Nephron progenitor cell (in vitro differentiated cells): Measurements from ENCODE around the gene GPAM.

Source experiments
- DNase-seq: peaks from one replicate; pipeline ENCODE4 v3.0.0; 2021
- H3K27ac Mint-ChIP-seq: 2 replicates; pipeline ENCODE4 v1.8.0; 2021; ENCODE audit warnings: mild to moderate bottlenecking, moderate library complexity, mixed read lengths
- H3K27me3 Mint-ChIP-seq: 2 replicates; pipeline ENCODE4 v1.8.0; 2021; ENCODE audit warnings: mild to moderate bottlenecking, low read depth, mixed read lengths; ENCODE audit not compliant: poor library complexity
- H3K36me3 Mint-ChIP-seq: 2 replicates; pipeline ENCODE4 v1.8.0; 2021; ENCODE audit warnings: low read depth, mixed read lengths
- H3K4me1 Mint-ChIP-seq: 2 replicates; pipeline ENCODE4 v1.8.0; 2021; ENCODE audit warnings: mixed read lengths
- H3K4me3 Mint-ChIP-seq: 2 replicates; pipeline ENCODE4 v1.8.0; 2021; ENCODE audit warnings: mild to moderate bottlenecking, moderate library complexity, mixed read lengths
- H3K9me3 Mint-ChIP-seq: 2 replicates; pipeline ENCODE4 v1.8.0; 2021; ENCODE audit warnings: mild to moderate bottlenecking, moderate library complexity, mixed read lengths
- TF ChIP-seq, protein P1 (sequence below): fragments of 200-600 bp; sonication (generic); IDR thresholded peaks from 2 replicates; pipeline ENCODE4 v1.5.0; 2021; ENCODE audit warnings: antibody characterized with exemption

GPAM gene

DNA sequence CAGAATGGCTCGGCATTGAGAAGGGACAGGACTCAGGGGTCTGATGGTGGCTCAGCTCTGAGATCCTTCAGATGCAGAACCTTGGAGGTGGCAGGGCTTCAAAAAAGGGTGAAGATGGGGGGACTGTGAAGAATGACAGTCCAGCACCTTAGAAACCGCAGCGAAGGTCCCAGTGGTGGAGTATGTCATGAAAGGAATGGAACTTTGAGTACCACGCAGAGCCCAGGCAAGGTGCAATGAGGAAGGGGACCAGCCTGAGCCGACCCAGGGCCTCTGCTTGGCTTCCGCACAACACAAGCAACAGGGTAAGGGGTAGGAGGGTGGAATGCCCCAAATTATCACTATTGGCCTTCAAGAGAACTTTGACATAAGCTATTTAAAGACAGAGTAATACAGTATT lies 8.2 kb upstream of the GPAM start:
- peaks cover 8% of the 10 kb centered on the region for H3K9me3 Mint-ChIP-seq
- TF ChIP-seq, protein P1, sequence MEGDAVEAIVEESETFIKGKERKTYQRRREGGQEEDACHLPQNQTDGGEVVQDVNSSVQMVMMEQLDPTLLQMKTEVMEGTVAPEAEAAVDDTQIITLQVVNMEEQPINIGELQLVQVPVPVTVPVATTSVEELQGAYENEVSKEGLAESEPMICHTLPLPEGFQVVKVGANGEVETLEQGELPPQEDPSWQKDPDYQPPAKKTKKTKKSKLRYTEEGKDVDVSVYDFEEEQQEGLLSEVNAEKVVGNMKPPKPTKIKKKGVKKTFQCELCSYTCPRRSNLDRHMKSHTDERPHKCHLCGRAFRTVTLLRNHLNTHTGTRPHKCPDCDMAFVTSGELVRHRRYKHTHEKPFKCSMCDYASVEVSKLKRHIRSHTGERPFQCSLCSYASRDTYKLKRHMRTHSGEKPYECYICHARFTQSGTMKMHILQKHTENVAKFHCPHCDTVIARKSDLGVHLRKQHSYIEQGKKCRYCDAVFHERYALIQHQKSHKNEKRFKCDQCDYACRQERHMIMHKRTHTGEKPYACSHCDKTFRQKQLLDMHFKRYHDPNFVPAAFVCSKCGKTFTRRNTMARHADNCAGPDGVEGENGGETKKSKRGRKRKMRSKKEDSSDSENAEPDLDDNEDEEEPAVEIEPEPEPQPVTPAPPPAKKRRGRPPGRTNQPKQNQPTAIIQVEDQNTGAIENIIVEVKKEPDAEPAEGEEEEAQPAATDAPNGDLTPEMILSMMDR, result no peak
- H3K4me1 Mint-ChIP-seq, result no peaks in the 10 kb centered on the region
- H3K4me3 Mint-ChIP-seq, result no peak overlapping the region
- H3K36me3 Mint-ChIP-seq, result no peaks in the 10 kb centered on the region
- H3K27ac Mint-ChIP-seq, result no peak overlapping the region
- no peak for DNase-seq
- H3K27me3 Mint-ChIP-seq, result peaks cover 33% of the 10 kb centered on the region

- Mint-ChIP-seq H3K9me3 (peaks cover 12% of the 10 kb centered on the region), H3K27me3 (peaks cover 30% of the 10 kb centered on the region)
Measured at GRCh38 chr10:112191041-112191590, 7.6 kb upstream of the GPAM start.

DNA sequence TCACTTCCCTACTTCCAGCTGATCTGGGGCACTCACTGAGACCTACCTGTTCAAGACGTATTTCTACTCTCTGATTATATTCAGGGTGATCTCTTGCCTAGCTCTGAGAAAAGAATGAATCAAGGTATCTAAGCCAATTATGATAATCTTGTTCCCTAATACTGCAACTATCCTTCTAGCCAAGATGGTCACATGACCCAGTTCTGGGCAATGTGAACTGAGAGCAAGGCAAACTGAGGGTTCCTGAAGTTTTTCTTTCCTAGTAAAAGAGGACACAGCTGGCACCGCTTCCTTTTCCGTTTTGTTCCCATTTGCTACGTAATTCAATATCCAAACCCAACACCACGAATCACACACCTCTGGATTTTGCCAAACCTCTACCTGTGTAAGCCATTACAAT lies 5.9 kb upstream of the GPAM start:
- TF ChIP-seq, protein P1, result no peak
- peaks cover 15% of the 10 kb centered on the region for H3K27me3 Mint-ChIP-seq
- H3K36me3 Mint-ChIP-seq, result peaks cover 10% of the 10 kb centered on the region
- H3K4me1 Mint-ChIP-seq, result peaks cover 3% of the 10 kb centered on the region
- peaks cover 28% of the 10 kb centered on the region for H3K9me3 Mint-ChIP-seq
- no peak for DNase-seq
- H3K27ac Mint-ChIP-seq, result no peak overlapping the region
- H3K4me3 Mint-ChIP-seq, result no peak overlapping the region

More at GRCh38 chr10:112191041-112191590, 7.6 kb upstream of the GPAM start:
- Mint-ChIP-seq H3K4me3 (no peak overlapping the region), H3K36me3 (no peaks in the 10 kb centered on the region), H3K27ac (no peak overlapping the region), H3K4me1 (no peaks in the 10 kb centered on the region)
- no peak for DNase-seq
- TF ChIP-seq, protein P1, result no peak

- H3K27ac Mint-ChIP-seq, result no peak overlapping the region
- TF ChIP-seq, protein P1, result no peak
- DNase-seq, result no peak
- peaks cover 4% of the 10 kb centered on the region for H3K27me3 Mint-ChIP-seq
- H3K4me3 Mint-ChIP-seq, result no peak overlapping the region
- H3K36me3 Mint-ChIP-seq, result peaks cover 11% of the 10 kb centered on the region
- peaks cover 34% of the 10 kb centered on the region for H3K9me3 Mint-ChIP-seq
- peaks cover 19% of the 10 kb centered on the region for H3K4me1 Mint-ChIP-seq
Measured at GRCh38 chr10:112187527-112187926, 4.0 kb upstream of the GPAM start.

DNA sequence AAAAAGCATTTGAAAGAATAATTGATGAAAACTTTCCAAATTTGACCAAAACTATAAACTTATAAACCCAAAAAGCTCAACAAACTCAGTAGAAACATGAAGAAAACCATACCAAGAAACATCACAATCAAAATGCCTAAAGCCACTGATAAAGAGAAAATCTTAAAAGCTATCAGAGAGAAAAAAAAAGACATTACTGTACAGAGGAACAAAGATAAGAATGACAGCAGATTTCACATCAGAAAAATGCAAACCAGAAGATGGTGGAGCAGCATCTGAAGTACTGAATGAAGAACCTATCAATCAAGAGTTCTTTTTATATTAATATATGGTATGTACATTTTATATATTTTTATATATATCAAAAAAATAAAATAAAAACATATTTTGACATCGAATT lies 2.4 kb upstream of the GPAM start:
- no peak overlapping the region for H3K27ac Mint-ChIP-seq
- H3K4me1 Mint-ChIP-seq, result peaks cover 22% of the 10 kb centered on the region
- TF ChIP-seq, protein P1, result no peak
- DNase-seq, result no peak
- peaks cover 34% of the 10 kb centered on the region for H3K9me3 Mint-ChIP-seq
- H3K4me3 Mint-ChIP-seq, result no peak overlapping the region
- peaks cover 11% of the 10 kb centered on the region for H3K36me3 Mint-ChIP-seq
- peaks cover 4% of the 10 kb centered on the region for H3K27me3 Mint-ChIP-seq

GRCh38 chr10:112184379-112184778 lies 814 bp upstream of the GPAM start:
- no peak overlapping the region for H3K27ac Mint-ChIP-seq
- peak overlapping the region; percentile 97 for H3K4me3 Mint-ChIP-seq
- peaks cover 34% of the 10 kb centered on the region for H3K9me3 Mint-ChIP-seq
- H3K36me3 Mint-ChIP-seq, result peaks cover 16% of the 10 kb centered on the region
- H3K27me3 Mint-ChIP-seq, result peaks cover 4% of the 10 kb centered on the region
- no peak for DNase-seq
- TF ChIP-seq, protein P1, result no peak
- peaks cover 22% of the 10 kb centered on the region for H3K4me1 Mint-ChIP-seq
